ENCODE measurements around the gene RNF169. TPM values are rescaled to one million over a fixed set of nuclear protein-coding genes. Genes with fewer than 3 reads are reported as not detected.

The RNF169 gene
- total and polyA plus RNA-seq, 2 of the 13 experiments (the other 11 are each of a cell fraction or from before 2014, with no cell fraction given) = 5.3 to 14.2 TPM

- Histone ChIP-seq H3K27me3 (ENCODE audit: control insufficient read depth in 1 of 2, insufficient read depth in 2 of 2, low read length in 2 of 2) (peaks cover 5 to 54% of the 10 kb centered on the region in 2 experiments), H4K20me1 (ENCODE audit: insufficient read depth, low read length) (no peaks in the 10 kb centered on the region), H3K4me2 (ENCODE audit: low read depth, low read length) (no peak overlapping the region), H3K9me3 (ENCODE audit: low read length) (no peaks in the 10 kb centered on the region), H3K27ac (ENCODE audit: extremely low read length, insufficient read depth, low read length) (no peak overlapping the region), H3K4me1 (ENCODE audit: insufficient read depth, low read length) (peaks cover 17% of the 10 kb centered on the region; the same call in 1 of the 2 replicates), H2AFZ (ENCODE audit: low read length) (no peak overlapping the region), H3K4me3 (replicated peaks in 1 of 3; ENCODE audit: insufficient read depth in 1 of 3, low read depth in 2 of 3, low read length in 3 of 3) (no peak overlapping the region), H3K79me2 (ENCODE audit: insufficient read depth, low read length) (no peaks in the 10 kb centered on the region), H3K9ac (ENCODE audit: insufficient read depth, low read depth, low read length) (no peak overlapping the region), H3K36me3 (replicated peaks in 1 of 2; ENCODE audit: control insufficient read depth in 1 of 2, insufficient read depth in 2 of 2, low read length in 2 of 2) (no peaks in the 10 kb centered on the region)
- WGBS (ENCODE audit: low lambda C conversion rate) = 40% methylated on average over 4 of the region's 4 CpGs
- POLR2A ChIA-PET = no interaction called here
- BruUV-seq (replicated peaks) = no TSS peak
- in situ Hi-C loops (cut with HindIII; ENCODE audit: extremely low pct_ligation_motif_present, low pct_unique_long_range_greater_than_20kb) (no loop called here), intact Hi-C loops (cut with micrococcal nuclease; ENCODE audit: unreplicated experiment) (no loop called here)
- CTCF ChIA-PET (ENCODE audit: low intra/inter-chr PET ratio, low total read pairs) = no interaction called here
- FAIRE-seq (no peak), ATAC-seq (no peak), DNase-seq (ENCODE audit: low spot score) (no peak)
- TF ChIP-seq YY1 (IDR thresholded peaks at IDR 0.05; ENCODE audit: insufficient read depth, insufficient replicate concordance, low read depth, low read length) = no peak
- TF ChIP-seq HNF4A (CRISPR knock-in tag; IDR thresholded peaks at IDR 0.05) = no peak
- TF ChIP-seq, protein P1, sequence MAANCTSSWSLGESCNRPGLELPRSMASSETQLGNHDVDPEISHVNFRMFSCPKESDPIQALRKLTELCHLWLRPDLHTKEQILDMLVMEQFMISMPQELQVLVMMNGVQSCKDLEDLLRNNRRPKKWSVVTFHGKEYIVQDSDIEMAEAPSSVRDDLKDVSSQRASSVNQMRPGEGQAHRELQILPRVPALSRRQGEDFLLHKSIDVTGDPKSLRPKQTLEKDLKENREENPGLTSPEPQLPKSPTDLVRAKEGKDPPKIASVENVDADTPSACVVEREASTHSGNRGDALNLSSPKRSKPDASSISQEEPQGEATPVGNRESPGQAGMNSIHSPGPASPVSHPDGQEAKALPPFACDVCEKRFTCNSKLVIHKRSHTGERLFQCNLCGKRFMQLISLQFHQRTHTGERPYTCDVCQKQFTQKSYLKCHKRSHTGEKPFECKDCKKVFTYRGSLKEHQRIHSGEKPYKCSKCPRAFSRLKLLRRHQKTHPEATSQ (CRISPR knock-in tag; IDR thresholded peaks at IDR 0.05; ENCODE audit: borderline replicate concordance) = no peak
- no peak for TF ChIP-seq RAD21 (CRISPR knock-in tag; IDR thresholded peaks at IDR 0.05)
- TF ChIP-seq ZMYM3 (CRISPR knock-in tag; IDR thresholded peaks at IDR 0.05) = no peak
- TF ChIP-seq ARID4A (CRISPR knock-in tag; IDR thresholded peaks at IDR 0.05; ENCODE audit: borderline replicate concordance) = no peak
- no peak for TF ChIP-seq NFKB2 (CRISPR knock-in tag; IDR thresholded peaks at IDR 0.05; ENCODE audit: borderline replicate concordance)
- TF ChIP-seq HCFC1 (IDR thresholded peaks at IDR 0.05; ENCODE audit: low read depth, low read length) = no peak
- TF ChIP-seq ZNF552 (CRISPR knock-in tag; IDR thresholded peaks at IDR 0.05; ENCODE audit: borderline replicate concordance) = no peak
- no peak for TF ChIP-seq ZNF550 (CRISPR knock-in tag; IDR thresholded peaks at IDR 0.05; ENCODE audit: borderline replicate concordance)
- TF ChIP-seq ZNF225 (CRISPR knock-in tag; IDR thresholded peaks at IDR 0.05) = no peak
- TF ChIP-seq TMF1 (CRISPR knock-in tag; IDR thresholded peaks at IDR 0.05; ENCODE audit: low read depth) = no peak
- TF ChIP-seq HDAC2 (CRISPR knock-in tag; IDR thresholded peaks at IDR 0.05) = no peak
- TF ChIP-seq KLF12 (CRISPR knock-in tag; IDR thresholded peaks at IDR 0.05; ENCODE audit: borderline replicate concordance) = no peak
- TF ChIP-seq, protein P2, sequence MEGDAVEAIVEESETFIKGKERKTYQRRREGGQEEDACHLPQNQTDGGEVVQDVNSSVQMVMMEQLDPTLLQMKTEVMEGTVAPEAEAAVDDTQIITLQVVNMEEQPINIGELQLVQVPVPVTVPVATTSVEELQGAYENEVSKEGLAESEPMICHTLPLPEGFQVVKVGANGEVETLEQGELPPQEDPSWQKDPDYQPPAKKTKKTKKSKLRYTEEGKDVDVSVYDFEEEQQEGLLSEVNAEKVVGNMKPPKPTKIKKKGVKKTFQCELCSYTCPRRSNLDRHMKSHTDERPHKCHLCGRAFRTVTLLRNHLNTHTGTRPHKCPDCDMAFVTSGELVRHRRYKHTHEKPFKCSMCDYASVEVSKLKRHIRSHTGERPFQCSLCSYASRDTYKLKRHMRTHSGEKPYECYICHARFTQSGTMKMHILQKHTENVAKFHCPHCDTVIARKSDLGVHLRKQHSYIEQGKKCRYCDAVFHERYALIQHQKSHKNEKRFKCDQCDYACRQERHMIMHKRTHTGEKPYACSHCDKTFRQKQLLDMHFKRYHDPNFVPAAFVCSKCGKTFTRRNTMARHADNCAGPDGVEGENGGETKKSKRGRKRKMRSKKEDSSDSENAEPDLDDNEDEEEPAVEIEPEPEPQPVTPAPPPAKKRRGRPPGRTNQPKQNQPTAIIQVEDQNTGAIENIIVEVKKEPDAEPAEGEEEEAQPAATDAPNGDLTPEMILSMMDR (CRISPR knock-in tag; IDR thresholded peaks at IDR 0.05) = no peak
- no peak for TF ChIP-seq SOX5 (CRISPR knock-in tag; IDR thresholded peaks at IDR 0.05; ENCODE audit: borderline replicate concordance)
These were observed 35.0 kb upstream of the RNF169 start for GRCh38 chr11:74713686-74714085.

Data from HepG2 (cell line).